ENCODE data around the gene NSL1.

DNA sequence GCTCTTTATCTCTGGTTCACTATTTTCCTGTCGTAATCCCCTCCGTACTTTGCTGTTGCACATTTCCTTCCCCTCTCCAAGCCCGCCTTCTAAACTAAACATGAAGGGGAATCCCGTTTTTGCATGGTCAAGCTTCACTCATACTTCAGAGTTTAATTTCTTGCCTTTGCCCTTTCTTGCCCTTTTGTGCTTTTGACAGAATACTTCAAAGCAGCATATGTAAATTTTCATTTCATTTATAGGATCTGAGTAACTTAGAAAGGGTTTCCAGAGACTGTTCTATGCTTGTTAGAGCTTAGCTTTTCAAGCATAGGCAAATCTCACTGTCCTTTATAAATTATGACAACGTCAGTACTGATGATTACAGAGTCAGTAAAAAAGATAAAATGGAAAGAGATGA is 28.1 kb upstream of the NSL1 start:
- TF ChIP-seq EZH2 (IDR thresholded peaks at IDR 0.05; ENCODE audit: borderline replicate concordance, low read depth, low read length, severe bottlenecking) (no peak), CTCF (IDR thresholded peaks at IDR 0.05; ENCODE audit: borderline replicate concordance, extremely low read depth, low read length, poor library complexity, severe bottlenecking) (no peak)
